ENCODE measurements around the gene TMX2. TPM values are rescaled to one million over a fixed set of nuclear protein-coding genes. Genes with fewer than 3 reads are reported as not detected.

TMX2 gene
- polyA plus RNA-seq, 1 donor (not counting 4 experiments of a cell fraction or from before 2014, with no cell fraction given), result 92.8 TPM

DNA sequence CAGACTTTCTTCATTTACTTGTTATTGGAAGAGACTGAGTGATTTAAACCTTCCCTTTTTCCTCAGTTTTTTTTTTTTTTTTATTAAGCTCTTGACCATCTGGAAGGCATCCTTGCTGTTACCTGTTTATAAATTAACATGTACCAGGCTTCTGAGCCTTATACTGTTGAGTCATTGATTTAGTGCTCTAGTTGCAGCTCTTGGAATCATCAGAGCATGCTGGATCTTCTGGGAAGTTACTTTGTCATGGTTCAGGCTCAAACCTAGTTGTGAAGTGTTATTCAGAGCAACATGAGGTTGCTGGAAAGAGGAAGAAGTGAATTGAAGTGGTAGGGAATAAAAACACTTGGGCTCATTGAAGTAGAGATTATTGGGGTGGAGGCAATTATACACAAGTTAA, 38.1 kb upstream of the TMX2 start:
- H3K9me3 ChIP-seq (ENCODE audit: control insufficient read depth, low read depth, low read length), result no peaks in the 10 kb centered on the region
- no peaks in the 10 kb centered on the region for H3K9me1 ChIP-seq (ENCODE audit: control insufficient read depth, extremely low read depth, insufficient read depth, low read length)
- dilution Hi-C loops (cut with MboI; ENCODE audit: extremely low pct_ligation_motif_present, low sequenced_read_pairs), result no loop called here
- no peak for FAIRE-seq
- DNase-seq (ENCODE audit: low read depth, low spot score), result no peak
- peaks cover 88% of the 10 kb centered on the region for H3K79me2 ChIP-seq (ENCODE audit: control insufficient read depth, insufficient read depth, low read length)
- H3K4me2 ChIP-seq (ENCODE audit: control insufficient read depth, extremely low read depth, insufficient read depth, low read depth, low read length), result no peak overlapping the region
- no peak overlapping the region for H3K4me3 ChIP-seq (ENCODE audit: control insufficient read depth in 2 of 3, extremely low read depth in 1 of 3, insufficient read depth in 2 of 3, low read depth in 1 of 3, low read length in 3 of 3)
- no peak overlapping the region for H2AFZ ChIP-seq (ENCODE audit: control insufficient read depth, low read length)
- TF ChIP-seq, protein P1, sequence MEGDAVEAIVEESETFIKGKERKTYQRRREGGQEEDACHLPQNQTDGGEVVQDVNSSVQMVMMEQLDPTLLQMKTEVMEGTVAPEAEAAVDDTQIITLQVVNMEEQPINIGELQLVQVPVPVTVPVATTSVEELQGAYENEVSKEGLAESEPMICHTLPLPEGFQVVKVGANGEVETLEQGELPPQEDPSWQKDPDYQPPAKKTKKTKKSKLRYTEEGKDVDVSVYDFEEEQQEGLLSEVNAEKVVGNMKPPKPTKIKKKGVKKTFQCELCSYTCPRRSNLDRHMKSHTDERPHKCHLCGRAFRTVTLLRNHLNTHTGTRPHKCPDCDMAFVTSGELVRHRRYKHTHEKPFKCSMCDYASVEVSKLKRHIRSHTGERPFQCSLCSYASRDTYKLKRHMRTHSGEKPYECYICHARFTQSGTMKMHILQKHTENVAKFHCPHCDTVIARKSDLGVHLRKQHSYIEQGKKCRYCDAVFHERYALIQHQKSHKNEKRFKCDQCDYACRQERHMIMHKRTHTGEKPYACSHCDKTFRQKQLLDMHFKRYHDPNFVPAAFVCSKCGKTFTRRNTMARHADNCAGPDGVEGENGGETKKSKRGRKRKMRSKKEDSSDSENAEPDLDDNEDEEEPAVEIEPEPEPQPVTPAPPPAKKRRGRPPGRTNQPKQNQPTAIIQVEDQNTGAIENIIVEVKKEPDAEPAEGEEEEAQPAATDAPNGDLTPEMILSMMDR (optimal IDR thresholded peaks at IDR 0.05 in 1 of 3, IDR thresholded peaks at IDR 0.05 in 1 of 3, conservative IDR thresholded peaks at IDR 0.05 in 1 of 3; ENCODE audit: extremely low read depth in 1 of 3, insufficient read depth in 2 of 3, low read length in 3 of 3), result no peak
- TF ChIP-seq EZH2 (IDR thresholded peaks at IDR 0.05; ENCODE audit: low read length), result no peak
- no peaks in the 10 kb centered on the region for H3K27me3 ChIP-seq (ENCODE audit: control insufficient read depth, extremely low read depth, insufficient read depth, low read length)
- H3K9ac ChIP-seq (ENCODE audit: control insufficient read depth, extremely low read depth, insufficient read depth, low read length), result no peak overlapping the region
- H3K27ac ChIP-seq (ENCODE audit: control insufficient read depth, insufficient read depth, low read length), result no peak overlapping the region
- H3K36me3 ChIP-seq (ENCODE audit: control insufficient read depth in 2 of 2, extremely low read depth in 1 of 2, insufficient read depth in 2 of 2, low read length in 2 of 2), result peaks cover 16 to 27% of the 10 kb centered on the region in 2 experiments
- H3K4me1 ChIP-seq (ENCODE audit: control insufficient read depth, extremely low read depth, insufficient read depth, low read length), result peaks cover 16% of the 10 kb centered on the region
- no peaks in the 10 kb centered on the region for H4K20me1 ChIP-seq (ENCODE audit: control insufficient read depth, extremely low read depth, insufficient read depth, low read length)

DNA sequence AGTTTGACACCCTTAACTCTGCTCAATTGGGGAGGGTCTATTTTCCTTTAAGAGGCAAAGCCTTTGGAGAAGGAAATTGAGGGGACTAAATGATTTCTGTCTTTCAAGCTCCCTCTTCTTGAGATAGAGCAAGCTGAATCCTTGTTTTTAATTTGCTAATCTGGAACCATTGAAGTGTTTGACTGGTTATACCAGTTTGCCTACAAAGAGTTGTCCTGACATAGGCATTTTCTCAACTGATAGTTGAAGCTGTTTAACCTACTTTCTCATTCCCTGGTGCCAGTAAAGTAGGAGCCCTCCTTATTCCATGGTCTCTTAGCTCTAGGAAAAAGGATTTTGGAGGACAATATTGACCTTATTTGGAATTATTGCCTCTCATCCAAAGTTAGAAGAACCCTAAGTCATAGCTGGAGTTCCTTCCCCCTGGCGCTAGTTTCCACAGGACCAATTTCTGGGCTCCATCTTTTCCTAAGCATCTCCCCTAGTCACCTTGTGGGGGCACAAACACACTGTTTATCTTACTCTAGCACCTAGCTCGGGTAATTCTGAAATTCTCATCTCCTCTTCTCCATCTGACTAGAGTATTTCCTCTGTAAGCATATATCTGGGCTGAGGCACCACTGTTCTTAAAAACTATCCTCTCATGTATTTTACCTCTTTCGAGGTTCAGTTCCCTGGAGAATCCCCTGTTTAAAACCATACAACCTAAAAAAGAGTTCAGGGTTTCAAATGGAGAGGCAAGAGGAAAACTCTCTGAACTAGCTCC, 37.0 kb upstream of the TMX2 start:
- Histone ChIP-seq H2AFZ (ENCODE audit: control insufficient read depth, low read length) (no peak overlapping the region), H3K79me2 (ENCODE audit: control insufficient read depth, insufficient read depth, low read length) (peaks cover 84% of the 10 kb centered on the region), H3K9ac (ENCODE audit: control insufficient read depth, extremely low read depth, insufficient read depth, low read length) (no peak overlapping the region), H3K4me1 (ENCODE audit: control insufficient read depth, extremely low read depth, insufficient read depth, low read length) (peaks cover 17% of the 10 kb centered on the region), H3K27me3 (ENCODE audit: control insufficient read depth, extremely low read depth, insufficient read depth, low read length) (no peaks in the 10 kb centered on the region), H4K20me1 (ENCODE audit: control insufficient read depth, extremely low read depth, insufficient read depth, low read length) (no peaks in the 10 kb centered on the region), H3K9me1 (ENCODE audit: control insufficient read depth, extremely low read depth, insufficient read depth, low read length) (no peaks in the 10 kb centered on the region), H3K4me2 (ENCODE audit: control insufficient read depth, extremely low read depth, insufficient read depth, low read depth, low read length) (no peak overlapping the region), H3K9me3 (ENCODE audit: control insufficient read depth, low read depth, low read length) (no peaks in the 10 kb centered on the region), H3K4me3 (ENCODE audit: control insufficient read depth in 2 of 3, extremely low read depth in 1 of 3, insufficient read depth in 2 of 3, low read depth in 1 of 3, low read length in 3 of 3) (no peak overlapping the region), H3K27ac (ENCODE audit: control insufficient read depth, insufficient read depth, low read length) (no peak overlapping the region), H3K36me3 (ENCODE audit: control insufficient read depth in 2 of 2, extremely low read depth in 1 of 2, insufficient read depth in 2 of 2, low read length in 2 of 2) (peaks cover 16 to 27% of the 10 kb centered on the region in 2 experiments)
- dilution Hi-C loops (cut with MboI; ENCODE audit: extremely low pct_ligation_motif_present, low sequenced_read_pairs), result no loop called here
- DNase-seq (ENCODE audit: low read depth, low spot score) (no peak), FAIRE-seq (no peak)
- TF ChIP-seq, protein P1 (optimal IDR thresholded peaks at IDR 0.05 in 1 of 3, IDR thresholded peaks at IDR 0.05 in 1 of 3, conservative IDR thresholded peaks at IDR 0.05 in 1 of 3; ENCODE audit: extremely low read depth in 1 of 3, insufficient read depth in 2 of 3, low read length in 3 of 3), result no peak
- no peak for TF ChIP-seq EZH2 (IDR thresholded peaks at IDR 0.05; ENCODE audit: low read length)

Data from keratinocyte (primary cell).